ENCODE results near the gene GDA. TPM values are rescaled to one million over a fixed set of nuclear protein-coding genes. Genes with fewer than 3 reads are reported as not detected.

GDA gene
- total and polyA plus RNA-seq, 12 donors: 0.06 to 2.8 (median 0.61) TPM; not detected in 2

DNA sequence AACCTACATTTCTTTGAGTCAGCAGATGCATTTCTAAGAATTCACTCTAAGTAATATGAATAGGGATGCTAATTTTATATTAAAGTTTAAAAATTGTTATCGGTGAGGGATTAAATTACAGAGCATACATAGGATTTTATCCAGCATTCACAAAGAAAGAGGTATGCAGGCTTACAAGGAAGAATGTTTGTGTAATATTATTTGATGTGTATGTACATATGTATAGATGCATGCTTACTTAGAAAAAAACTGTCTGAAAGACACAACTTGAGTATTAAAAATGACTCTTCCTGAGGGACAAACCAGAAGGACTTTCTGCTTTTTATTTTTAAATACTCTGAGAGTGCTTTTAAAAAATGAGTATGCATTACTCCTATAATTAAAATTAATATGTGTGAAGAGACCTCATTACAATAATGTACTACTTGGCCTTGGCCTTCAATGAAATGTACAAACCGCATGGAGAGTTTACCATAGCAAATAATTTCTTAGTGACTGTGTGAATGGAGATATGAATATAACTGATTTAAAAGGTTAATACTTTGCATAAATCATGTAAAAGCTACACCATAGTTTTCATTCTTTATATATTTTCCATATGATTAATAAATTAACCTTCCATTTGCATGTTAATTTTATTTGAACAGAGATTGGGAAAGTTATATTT is 77.0 kb downstream of the GDA start:
- Histone ChIP-seq H3K36me3 (replicated peaks in 1 of 2) (no peaks in the 10 kb centered on the region), H3K4me3 (no peak overlapping the region), H3K27ac (no peak overlapping the region), H3K27me3 (no peaks in the 10 kb centered on the region), H3K4me1 (replicated peaks in 1 of 2) (no peaks in the 10 kb centered on the region), H3K9me3 (replicated peaks in 1 of 3) (no peaks in the 10 kb centered on the region)
- TF ChIP-seq, protein P1, sequence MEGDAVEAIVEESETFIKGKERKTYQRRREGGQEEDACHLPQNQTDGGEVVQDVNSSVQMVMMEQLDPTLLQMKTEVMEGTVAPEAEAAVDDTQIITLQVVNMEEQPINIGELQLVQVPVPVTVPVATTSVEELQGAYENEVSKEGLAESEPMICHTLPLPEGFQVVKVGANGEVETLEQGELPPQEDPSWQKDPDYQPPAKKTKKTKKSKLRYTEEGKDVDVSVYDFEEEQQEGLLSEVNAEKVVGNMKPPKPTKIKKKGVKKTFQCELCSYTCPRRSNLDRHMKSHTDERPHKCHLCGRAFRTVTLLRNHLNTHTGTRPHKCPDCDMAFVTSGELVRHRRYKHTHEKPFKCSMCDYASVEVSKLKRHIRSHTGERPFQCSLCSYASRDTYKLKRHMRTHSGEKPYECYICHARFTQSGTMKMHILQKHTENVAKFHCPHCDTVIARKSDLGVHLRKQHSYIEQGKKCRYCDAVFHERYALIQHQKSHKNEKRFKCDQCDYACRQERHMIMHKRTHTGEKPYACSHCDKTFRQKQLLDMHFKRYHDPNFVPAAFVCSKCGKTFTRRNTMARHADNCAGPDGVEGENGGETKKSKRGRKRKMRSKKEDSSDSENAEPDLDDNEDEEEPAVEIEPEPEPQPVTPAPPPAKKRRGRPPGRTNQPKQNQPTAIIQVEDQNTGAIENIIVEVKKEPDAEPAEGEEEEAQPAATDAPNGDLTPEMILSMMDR (IDR thresholded peaks at IDR 0.05): no peak
- TF ChIP-seq POLR2A (IDR thresholded peaks at IDR 0.05): no peak
- intact Hi-C loops (cut with DNase I): no loop called here
- DNase-seq: no peak
- 86 to 91% (median 90%) methylated on average over 2 of the region's 2 CpGs for WGBS, 4 donors

DNA sequence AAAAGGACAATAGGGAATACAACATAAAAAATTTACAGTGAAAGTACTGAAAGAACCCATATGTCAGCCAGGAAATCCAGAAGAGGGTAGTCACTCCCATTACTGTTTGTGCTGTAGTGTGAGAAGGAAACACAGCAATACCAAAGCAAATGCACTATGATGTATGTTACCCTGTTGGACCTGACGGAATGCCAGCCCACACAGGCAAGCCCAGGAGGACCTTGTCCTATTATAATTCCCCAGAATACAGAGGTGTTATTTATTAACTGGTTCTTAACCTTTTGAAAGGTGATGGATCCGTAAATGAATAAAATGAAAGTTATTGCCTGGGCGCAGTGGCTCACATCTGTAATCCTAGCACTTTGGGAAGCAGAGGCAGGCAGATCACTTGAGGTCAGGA is 79.0 kb downstream of the GDA start:
- Histone ChIP-seq H3K27ac (no peak overlapping the region), H3K9me3 (replicated peaks in 1 of 3) (no peaks in the 10 kb centered on the region), H3K36me3 (replicated peaks in 1 of 2) (no peaks in the 10 kb centered on the region), H3K4me1 (replicated peaks in 1 of 2) (no peaks in the 10 kb centered on the region), H3K27me3 (no peaks in the 10 kb centered on the region), H3K4me3 (no peak overlapping the region)
- 79 to 86% (median 84%) methylated on average over 3 of the region's 3 CpGs for WGBS, 4 donors
- no peak for DNase-seq
- intact Hi-C loops (cut with DNase I): no loop called here
- no peak for TF ChIP-seq POLR2A (IDR thresholded peaks at IDR 0.05)

DNA sequence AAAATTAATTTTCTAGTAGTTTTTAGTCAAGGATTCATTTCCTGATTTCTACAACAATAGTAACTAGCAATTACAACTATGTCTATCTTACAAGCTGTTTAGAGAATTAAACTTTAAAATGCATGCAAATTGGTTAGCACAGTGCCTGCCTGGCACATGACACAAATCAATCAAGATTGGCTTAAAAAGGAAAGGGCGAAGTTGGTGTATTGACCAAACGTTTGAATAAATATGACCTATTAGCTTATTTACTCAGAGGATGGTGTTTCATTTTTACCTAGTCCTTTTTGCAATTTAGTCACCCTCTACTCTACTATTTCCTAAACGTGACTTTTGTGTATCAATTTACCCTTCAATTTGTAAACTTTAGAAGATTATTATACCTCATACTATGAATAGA is 83.5 kb downstream of the GDA start:
- no peak overlapping the region for H3K27ac ChIP-seq
- no peak for TF ChIP-seq POLR2A (IDR thresholded peaks at IDR 0.05)
- TF ChIP-seq, protein P1 (IDR thresholded peaks at IDR 0.05): no peak
- H3K4me1 ChIP-seq (replicated peaks in 1 of 2): no peaks in the 10 kb centered on the region
- 67 to 75% (median 72%) methylated on average over 3 of the region's 3 CpGs for WGBS, 4 donors
- no peaks in the 10 kb centered on the region for H3K9me3 ChIP-seq (replicated peaks in 1 of 3)
- intact Hi-C loops (cut with DNase I): no loop called here
- no peaks in the 10 kb centered on the region for H3K27me3 ChIP-seq
- no peaks in the 10 kb centered on the region for H3K36me3 ChIP-seq (replicated peaks in 1 of 2)
- H3K4me3 ChIP-seq: no peak overlapping the region
- no peak for DNase-seq

DNA sequence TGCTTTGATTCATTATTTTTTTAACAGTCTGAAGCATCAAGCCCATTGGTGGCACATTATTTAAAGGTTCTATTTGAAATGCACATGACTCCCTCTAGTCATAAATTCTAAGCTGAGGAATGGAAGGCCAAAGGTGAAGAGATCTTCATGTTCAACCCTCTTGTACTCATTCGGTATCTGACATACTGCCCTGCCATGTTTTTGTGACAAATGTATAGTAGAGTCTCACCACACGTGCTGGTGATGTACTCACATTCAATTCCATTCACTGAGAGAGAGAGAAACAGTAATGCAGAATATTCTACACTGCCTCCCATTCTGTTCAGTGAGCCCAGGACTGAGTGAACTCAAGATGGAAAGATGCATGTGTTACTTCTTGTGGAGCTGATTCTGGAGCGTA is 98.3 kb downstream of the GDA start:
- intact Hi-C loops (cut with DNase I): no loop called here
- Histone ChIP-seq H3K4me3 (no peak overlapping the region), H3K27ac (no peak overlapping the region), H3K4me1 (replicated peaks in 1 of 2) (no peaks in the 10 kb centered on the region), H3K9me3 (replicated peaks in 1 of 3) (no peaks in the 10 kb centered on the region), H3K27me3 (no peaks in the 10 kb centered on the region), H3K36me3 (replicated peaks in 1 of 2) (no peaks in the 10 kb centered on the region)
- no peak for DNase-seq
- WGBS, 4 donors: 60 to 75% (median 72%) methylated on average over 3 of the region's 3 CpGs
- TF ChIP-seq, protein P1 (IDR thresholded peaks at IDR 0.05): no peak
- no peak for TF ChIP-seq POLR2A (IDR thresholded peaks at IDR 0.05)

DNA sequence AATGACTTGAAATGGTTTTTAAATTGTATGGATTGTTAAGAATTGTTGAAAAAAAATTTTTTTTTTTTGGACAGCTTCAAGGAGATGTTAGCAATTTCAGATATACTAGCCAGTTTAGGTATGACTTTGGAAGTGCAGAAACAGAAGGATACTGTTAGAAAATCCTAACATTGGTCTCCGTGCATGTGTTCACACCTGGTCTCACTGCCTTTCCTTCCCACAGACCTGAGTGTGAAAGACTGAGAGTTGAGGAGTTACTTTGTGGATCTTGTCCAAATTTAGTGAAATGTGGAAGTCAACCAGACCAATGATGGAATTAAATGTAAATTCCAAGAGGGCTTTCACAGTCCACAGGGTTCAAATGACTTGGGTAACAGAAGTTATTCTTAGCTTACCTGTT is 102.3 kb downstream of the GDA start:
- Histone ChIP-seq H3K4me3 (no peak overlapping the region), H3K27ac (no peak overlapping the region), H3K9me3 (replicated peaks in 1 of 3) (no peaks in the 10 kb centered on the region), H3K4me1 (replicated peaks in 1 of 2) (no peaks in the 10 kb centered on the region), H3K27me3 (no peaks in the 10 kb centered on the region), H3K36me3 (replicated peaks in 1 of 2) (no peaks in the 10 kb centered on the region)
- intact Hi-C loops (cut with DNase I): no loop called here
- no peak for DNase-seq
- WGBS, 4 donors: 65 to 97% (median 72%) methylated on average over 1 of the region's 1 CpG
- TF ChIP-seq, protein P1 (IDR thresholded peaks at IDR 0.05): no peak
- no peak for TF ChIP-seq POLR2A (IDR thresholded peaks at IDR 0.05)
